HEK293 (cell line): ENCODE data around the gene TNFAIP3.

Experiments
- AEBP2 ChIP-seq: fragments of 450-650 bp; formaldehyde crosslinking; IDR thresholded peaks from 2 replicates; pipeline ENCODE4 v1.5.1; 2016; ENCODE audit warnings: missing biosample characterization, missing genetic modification characterization, borderline replicate concordance
- KLF9 ChIP-seq: fragments of 450-650 bp; formaldehyde crosslinking; IDR thresholded peaks from 2 replicates; pipeline ENCODE4 v1.5.1; 2016; ENCODE audit warnings: missing biosample characterization, missing genetic modification characterization, low read depth
- MYNN ChIP-seq: fragments of 450-650 bp; formaldehyde crosslinking; IDR thresholded peaks from 2 replicates; pipeline ENCODE4 v1.5.1; 2016; ENCODE audit warnings: missing biosample characterization, missing genetic modification characterization, borderline replicate concordance
- OVOL3 ChIP-seq: fragments of 450-650 bp; formaldehyde crosslinking; IDR thresholded peaks from 2 replicates; pipeline ENCODE4 v1.5.1; 2016; ENCODE audit warnings: missing biosample characterization, missing genetic modification characterization
- SALL2 ChIP-seq: fragments of 450-650 bp; formaldehyde crosslinking; IDR thresholded peaks from 2 replicates; pipeline ENCODE4 v1.5.0; 2017; ENCODE audit warnings: missing biosample characterization, mild to moderate bottlenecking, missing genetic modification characterization, borderline replicate concordance
- SP3 ChIP-seq: fragments of 450-650 bp; formaldehyde crosslinking; IDR thresholded peaks from 2 replicates; pipeline ENCODE4 v1.5.1; 2016; ENCODE audit warnings: missing biosample characterization, missing genetic modification characterization
- ZBTB10 ChIP-seq: fragments of 450-650 bp; formaldehyde crosslinking; IDR thresholded peaks from 2 replicates; pipeline ENCODE4 v1.5.1; 2016; ENCODE audit warnings: missing biosample characterization, missing genetic modification characterization
- ZBTB21 ChIP-seq: fragments of 450-650 bp; formaldehyde crosslinking; IDR thresholded peaks from 2 replicates; pipeline ENCODE4 v1.5.1; 2017; ENCODE audit warnings: missing biosample characterization, missing genetic modification characterization
- ZNF112 ChIP-seq: fragments of 450-650 bp; formaldehyde crosslinking; IDR thresholded peaks from 2 replicates; pipeline ENCODE4 v1.5.0; 2017; ENCODE audit warnings: missing biosample characterization, missing genetic modification characterization
- ZNF155 ChIP-seq: fragments of 450-650 bp; formaldehyde crosslinking; IDR thresholded peaks from 2 replicates; pipeline ENCODE4 v1.5.1; 2016; ENCODE audit warnings: missing biosample characterization, missing genetic modification characterization
- ZNF202 ChIP-seq: fragments of 450-650 bp; formaldehyde crosslinking; IDR thresholded peaks from 2 replicates; pipeline ENCODE4 v1.5.1; 2016; ENCODE audit warnings: missing biosample characterization, missing genetic modification characterization, borderline replicate concordance
- ZNF221 ChIP-seq: fragments of 450-650 bp; formaldehyde crosslinking; IDR thresholded peaks from 2 replicates; pipeline ENCODE4 v1.5.1; 2017; ENCODE audit warnings: missing biosample characterization, missing genetic modification characterization, borderline replicate concordance
- ZNF280D ChIP-seq: fragments of 450-650 bp; formaldehyde crosslinking; IDR thresholded peaks from 2 replicates; pipeline ENCODE4 v1.5.1; 2016; ENCODE audit warnings: missing biosample characterization, missing genetic modification characterization
- ZNF341 ChIP-seq: fragments of 450-650 bp; formaldehyde crosslinking; IDR thresholded peaks from 2 replicates; pipeline ENCODE4; 2016; ENCODE audit warnings: low read depth, missing biosample characterization, missing genetic modification characterization
- ZNF501 ChIP-seq: fragments of 450-650 bp; formaldehyde crosslinking; IDR thresholded peaks from 2 replicates; pipeline ENCODE4 v1.5.1; 2016; ENCODE audit warnings: missing biosample characterization, missing genetic modification characterization
- ZNF513 ChIP-seq: fragments of 450-650 bp; IDR thresholded peaks from 2 replicates; pipeline ENCODE4 v1.5.1; 2018; ENCODE audit warnings: missing biosample characterization, missing genetic modification characterization
- ZNF514 ChIP-seq: fragments of 450-650 bp; formaldehyde crosslinking; IDR thresholded peaks from 2 replicates; pipeline ENCODE4 v1.5.1; 2016; ENCODE audit warnings: missing biosample characterization, missing genetic modification characterization
- ZNF521 ChIP-seq: fragments of 450-650 bp; formaldehyde crosslinking; IDR thresholded peaks from 2 replicates; pipeline ENCODE4 v1.5.1; 2017; ENCODE audit warnings: missing biosample characterization, mild to moderate bottlenecking, missing genetic modification characterization
- ZNF558 ChIP-seq: fragments of 450-650 bp; formaldehyde crosslinking; IDR thresholded peaks from 2 replicates; pipeline ENCODE4 v1.5.1; 2016; ENCODE audit warnings: missing biosample characterization, missing genetic modification characterization
- ZNF596 ChIP-seq: fragments of 450-650 bp; IDR thresholded peaks from 2 replicates; pipeline ENCODE4 v1.5.0; 2018; ENCODE audit warnings: missing biosample characterization, mild to moderate bottlenecking, missing genetic modification characterization, moderate library complexity
- ZNF664 ChIP-seq: fragments of 450-650 bp; formaldehyde crosslinking; IDR thresholded peaks from 2 replicates; pipeline ENCODE4 v1.5.1; 2016; ENCODE audit warnings: missing biosample characterization, missing genetic modification characterization
- ZNF670 ChIP-seq: fragments of 450-650 bp; formaldehyde crosslinking; IDR thresholded peaks from 2 replicates; pipeline ENCODE4 v1.5.1; 2016; ENCODE audit warnings: missing biosample characterization, missing genetic modification characterization, low read depth
- ZNF704 ChIP-seq: fragments of 450-650 bp; formaldehyde crosslinking; IDR thresholded peaks from 2 replicates; pipeline ENCODE4 v1.5.1; 2016; ENCODE audit warnings: missing biosample characterization, missing genetic modification characterization
- ZNF777 ChIP-seq: fragments of 450-650 bp; formaldehyde crosslinking; IDR thresholded peaks from 2 replicates; pipeline ENCODE4 v1.5.1; 2017; ENCODE audit warnings: missing biosample characterization, missing genetic modification characterization, borderline replicate concordance
- ZNF785 ChIP-seq: fragments of 450-650 bp; formaldehyde crosslinking; IDR thresholded peaks from 2 replicates; pipeline ENCODE4 v1.5.1; 2016; ENCODE audit warnings: missing biosample characterization, missing genetic modification characterization
- ZNF837 ChIP-seq: fragments of 450-650 bp; formaldehyde crosslinking; IDR thresholded peaks from 2 replicates; pipeline ENCODE4 v1.5.1; 2016; ENCODE audit warnings: missing biosample characterization, missing genetic modification characterization
- TF ChIP-seq, protein P1 (sequence below): fragments of 450-650 bp; formaldehyde crosslinking; IDR thresholded peaks from 2 replicates; pipeline ENCODE4 v1.5.1; 2016; ENCODE audit warnings: missing biosample characterization, missing genetic modification characterization
- TF ChIP-seq, protein P2 (sequence below): fragments of 450-650 bp; formaldehyde crosslinking; IDR thresholded peaks from 2 replicates; pipeline ENCODE4 v1.5.1; 2016; ENCODE audit warnings: missing biosample characterization, missing genetic modification characterization, low read depth

The TNFAIP3 gene

GRCh38 chr6:137853569-137854213 lies 13.4 kb upstream of the TNFAIP3 start (continued):
- no peak for TF ChIP-seq ZBTB10 (tag by site-specific recombination)
- no peak for TF ChIP-seq ZNF514 (tag by site-specific recombination)
- peak; percentile 70 for TF ChIP-seq SP3 (tag by site-specific recombination)
- TF ChIP-seq, protein P1, sequence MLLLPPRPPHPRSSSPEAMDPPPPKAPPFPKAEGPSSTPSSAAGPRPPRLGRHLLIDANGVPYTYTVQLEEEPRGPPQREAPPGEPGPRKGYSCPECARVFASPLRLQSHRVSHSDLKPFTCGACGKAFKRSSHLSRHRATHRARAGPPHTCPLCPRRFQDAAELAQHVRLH (tag by site-specific recombination): peak; percentile 20; the same call in 1 of the 2 replicates
- TF ChIP-seq SALL2 (tag by site-specific recombination): no peak
- TF ChIP-seq MYNN (tag by site-specific recombination): peak; percentile 57; the same call in 1 of the 2 replicates
- TF ChIP-seq ZNF596 (tag by site-specific recombination): no peak
- TF ChIP-seq ZNF155 (tag by site-specific recombination): no peak
- TF ChIP-seq ZNF501 (tag by site-specific recombination): peak; percentile 94
- no peak for TF ChIP-seq ZNF704 (tag by site-specific recombination)
- TF ChIP-seq ZNF670 (tag by site-specific recombination): no peak
- peak; percentile 59 for TF ChIP-seq ZNF513
- TF ChIP-seq ZNF785 (tag by site-specific recombination): no peak
- TF ChIP-seq ZNF837 (tag by site-specific recombination): no peak
- TF ChIP-seq ZNF341 (tag by site-specific recombination): no peak
- TF ChIP-seq ZNF112 (tag by site-specific recombination): no peak
- TF ChIP-seq ZNF202 (tag by site-specific recombination): no peak
- TF ChIP-seq AEBP2: no peak
- no peak for TF ChIP-seq ZNF521 (tag by site-specific recombination)
- TF ChIP-seq, protein P2, sequence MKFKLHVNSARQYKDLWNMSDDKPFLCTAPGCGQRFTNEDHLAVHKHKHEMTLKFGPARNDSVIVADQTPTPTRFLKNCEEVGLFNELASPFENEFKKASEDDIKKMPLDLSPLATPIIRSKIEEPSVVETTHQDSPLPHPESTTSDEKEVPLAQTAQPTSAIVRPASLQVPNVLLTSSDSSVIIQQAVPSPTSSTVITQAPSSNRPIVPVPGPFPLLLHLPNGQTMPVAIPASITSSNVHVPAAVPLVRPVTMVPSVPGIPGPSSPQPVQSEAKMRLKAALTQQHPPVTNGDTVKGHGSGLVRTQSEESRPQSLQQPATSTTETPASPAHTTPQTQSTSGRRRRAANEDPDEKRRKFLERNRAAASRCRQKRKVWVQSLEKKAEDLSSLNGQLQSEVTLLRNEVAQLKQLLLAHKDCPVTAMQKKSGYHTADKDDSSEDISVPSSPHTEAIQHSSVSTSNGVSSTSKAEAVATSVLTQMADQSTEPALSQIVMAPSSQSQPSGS (tag by site-specific recombination): 0 out of 2 replicates have a peak, but pooled peaks have one; percentile 27
- TF ChIP-seq ZNF664 (tag by site-specific recombination): no peak
- TF ChIP-seq ZNF777 (tag by site-specific recombination): no peak
- TF ChIP-seq ZNF280D: no peak
- peak; percentile 82; the same call in 1 of the 2 replicates for TF ChIP-seq ZNF558
- 0 out of 2 replicates have a peak, but pooled peaks have one; percentile 65 for TF ChIP-seq ZBTB21 (tag by site-specific recombination)
- TF ChIP-seq ZNF221: no peak
- peak; percentile 95 for TF ChIP-seq OVOL3 (tag by site-specific recombination)
- no peak for TF ChIP-seq KLF9 (tag by site-specific recombination)
